KOPT-K1 (cell line): ENCODE measurements around the gene BTRC.

Experiments
- H3K27ac ChIP-seq: fragments of 200-600 bp; sonication (generic); 2 replicates; pipeline ENCODE4 v1.5.1; 2016; ENCODE audit warnings: antibody characterized with exemption, mild to moderate bottlenecking, low read depth, low read length; ENCODE audit not compliant: poor library complexity, severe bottlenecking
- H3K36me3 ChIP-seq: fragments of 200-600 bp; sonication (generic); 2 replicates; pipeline ENCODE4 v1.5.1; 2017; ENCODE audit warnings: antibody characterized with exemption, mild to moderate bottlenecking, low read length, moderate library complexity; ENCODE audit not compliant: insufficient read depth
- H3K9me3 ChIP-seq: fragments of 200-600 bp; sonication (generic); 2 replicates; pipeline ENCODE4 v1.5.1; 2017; ENCODE audit warnings: antibody characterized with exemption, low read length, mild to moderate bottlenecking; ENCODE audit not compliant: insufficient read depth, poor library complexity, severe bottlenecking

Gene BTRC

GRCh38 chr10:101458869-101459268 lies 104.9 kb downstream of the BTRC start:
- no peaks in the 10 kb centered on the region for H3K9me3 ChIP-seq
- H3K36me3 ChIP-seq: no peaks in the 10 kb centered on the region
- H3K27ac ChIP-seq: no peak overlapping the region

- H3K27ac ChIP-seq: no peak overlapping the region
- H3K9me3 ChIP-seq: no peaks in the 10 kb centered on the region
Observed at GRCh38 chr10:101464082-101464481, 110.1 kb downstream of the BTRC start.

GRCh38 chr10:101464599-101464998 lies 110.6 kb downstream of the BTRC start:
- Histone ChIP-seq H3K9me3 (no peaks in the 10 kb centered on the region), H3K27ac (no peak overlapping the region), H3K36me3 (no peaks in the 10 kb centered on the region)

More at GRCh38 chr10:101464082-101464481, 110.1 kb downstream of the BTRC start:
- no peaks in the 10 kb centered on the region for H3K36me3 ChIP-seq

GRCh38 chr10:101466016-101466912 lies 112.3 kb downstream of the BTRC start:
- Histone ChIP-seq H3K9me3 (no peaks in the 10 kb centered on the region), H3K27ac (no peak overlapping the region), H3K36me3 (no peaks in the 10 kb centered on the region)

- Histone ChIP-seq H3K9me3 (no peaks in the 10 kb centered on the region), H3K36me3 (no peaks in the 10 kb centered on the region), H3K27ac (no peak overlapping the region)
Observed at GRCh38 chr10:101467286-101467770, 113.4 kb downstream of the BTRC start.

GRCh38 chr10:101468159-101468558 lies 114.2 kb downstream of the BTRC start:
- no peaks in the 10 kb centered on the region for H3K9me3 ChIP-seq
- H3K27ac ChIP-seq: no peak overlapping the region
- H3K36me3 ChIP-seq: no peaks in the 10 kb centered on the region

GRCh38 chr10:101476383-101476782 lies 122.4 kb downstream of the BTRC start:
- no peak overlapping the region for H3K27ac ChIP-seq
- no peaks in the 10 kb centered on the region for H3K9me3 ChIP-seq
- H3K36me3 ChIP-seq: no peaks in the 10 kb centered on the region

GRCh38 chr10:101478956-101479355 lies 125.0 kb downstream of the BTRC start:
- Histone ChIP-seq H3K36me3 (no peaks in the 10 kb centered on the region), H3K27ac (no peak overlapping the region), H3K9me3 (no peaks in the 10 kb centered on the region)

GRCh38 chr10:101481256-101481655 lies 127.3 kb downstream of the BTRC start:
- Histone ChIP-seq H3K9me3 (no peaks in the 10 kb centered on the region), H3K27ac (no peak overlapping the region), H3K36me3 (no peaks in the 10 kb centered on the region)

GRCh38 chr10:101482568-101482967 lies 128.6 kb downstream of the BTRC start:
- H3K36me3 ChIP-seq: no peaks in the 10 kb centered on the region
- no peaks in the 10 kb centered on the region for H3K9me3 ChIP-seq
- H3K27ac ChIP-seq: no peak overlapping the region

GRCh38 chr10:101484175-101484745 lies 130.3 kb downstream of the BTRC start:
- H3K9me3 ChIP-seq: no peaks in the 10 kb centered on the region
- no peak overlapping the region for H3K27ac ChIP-seq
- no peaks in the 10 kb centered on the region for H3K36me3 ChIP-seq

GRCh38 chr10:101485207-101485606 lies 131.2 kb downstream of the BTRC start:
- Histone ChIP-seq H3K27ac (no peak overlapping the region), H3K36me3 (no peaks in the 10 kb centered on the region), H3K9me3 (no peaks in the 10 kb centered on the region)

GRCh38 chr10:101485681-101486554 lies 132.0 kb downstream of the BTRC start:
- Histone ChIP-seq H3K9me3 (no peaks in the 10 kb centered on the region), H3K27ac (no peak overlapping the region), H3K36me3 (no peaks in the 10 kb centered on the region)

GRCh38 chr10:101487399-101487798 lies 133.4 kb downstream of the BTRC start:
- no peaks in the 10 kb centered on the region for H3K9me3 ChIP-seq
- H3K36me3 ChIP-seq: no peaks in the 10 kb centered on the region
- no peak overlapping the region for H3K27ac ChIP-seq

GRCh38 chr10:101489355-101489754 lies 135.4 kb downstream of the BTRC start:
- no peak overlapping the region for H3K27ac ChIP-seq
- H3K9me3 ChIP-seq: no peaks in the 10 kb centered on the region
- no peaks in the 10 kb centered on the region for H3K36me3 ChIP-seq
